ENCODE results near the gene MYLK3. TPM values are rescaled to one million over a fixed set of nuclear protein-coding genes. Genes with fewer than 3 reads are reported as not detected.

The MYLK3 gene
- total RNA-seq, 4 donors from 2014 or later: 0.11 to 0.86 (median 0.19) TPM; not detected in 1

- no peak for TF ChIP-seq POLR2A (IDR thresholded peaks at IDR 0.05)
- TF ChIP-seq, protein P1, sequence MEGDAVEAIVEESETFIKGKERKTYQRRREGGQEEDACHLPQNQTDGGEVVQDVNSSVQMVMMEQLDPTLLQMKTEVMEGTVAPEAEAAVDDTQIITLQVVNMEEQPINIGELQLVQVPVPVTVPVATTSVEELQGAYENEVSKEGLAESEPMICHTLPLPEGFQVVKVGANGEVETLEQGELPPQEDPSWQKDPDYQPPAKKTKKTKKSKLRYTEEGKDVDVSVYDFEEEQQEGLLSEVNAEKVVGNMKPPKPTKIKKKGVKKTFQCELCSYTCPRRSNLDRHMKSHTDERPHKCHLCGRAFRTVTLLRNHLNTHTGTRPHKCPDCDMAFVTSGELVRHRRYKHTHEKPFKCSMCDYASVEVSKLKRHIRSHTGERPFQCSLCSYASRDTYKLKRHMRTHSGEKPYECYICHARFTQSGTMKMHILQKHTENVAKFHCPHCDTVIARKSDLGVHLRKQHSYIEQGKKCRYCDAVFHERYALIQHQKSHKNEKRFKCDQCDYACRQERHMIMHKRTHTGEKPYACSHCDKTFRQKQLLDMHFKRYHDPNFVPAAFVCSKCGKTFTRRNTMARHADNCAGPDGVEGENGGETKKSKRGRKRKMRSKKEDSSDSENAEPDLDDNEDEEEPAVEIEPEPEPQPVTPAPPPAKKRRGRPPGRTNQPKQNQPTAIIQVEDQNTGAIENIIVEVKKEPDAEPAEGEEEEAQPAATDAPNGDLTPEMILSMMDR (IDR thresholded peaks at IDR 0.05): no peak
- 68 to 82% methylated on average over 7 of the region's 7 CpGs for WGBS, 2 donors
- intact Hi-C loops (cut with DNase I; ENCODE audit: low total_unique reads): no loop called here
- peak in 1 of 2 donors; percentile 31 for DNase-seq (ENCODE audit: low spot score in 2 of 2)
- no peak overlapping the region for H3K4me3 ChIP-seq (ENCODE audit: low read depth, poor library complexity, severe bottlenecking)
Measured at GRCh38 chr16:46765050-46765449, 16.9 kb upstream of the MYLK3 start.

- TF ChIP-seq, protein P1 (IDR thresholded peaks at IDR 0.05): no peak
- TF ChIP-seq POLR2A (IDR thresholded peaks at IDR 0.05): no peak
- no peak overlapping the region for H3K4me3 ChIP-seq (ENCODE audit: low read depth, poor library complexity, severe bottlenecking)
- intact Hi-C loops (cut with DNase I; ENCODE audit: low total_unique reads): no loop called here
- no peak for DNase-seq (ENCODE audit: low spot score in 2 of 2)
- 30 to 41% methylated on average over 12 of the region's 12 CpGs for WGBS, 2 donors
Measured at GRCh38 chr16:46763147-46763546, 15.0 kb upstream of the MYLK3 start.

GRCh38 chr16:46762583-46762982, 14.4 kb upstream of the MYLK3 start:
- H3K4me3 ChIP-seq (ENCODE audit: low read depth, poor library complexity, severe bottlenecking): no peak overlapping the region
- DNase-seq (ENCODE audit: low spot score in 2 of 2): no peak
- 50 to 59% methylated on average over 3 of the region's 3 CpGs for WGBS, 2 donors
- intact Hi-C loops (cut with DNase I; ENCODE audit: low total_unique reads): no loop called here
- TF ChIP-seq POLR2A (IDR thresholded peaks at IDR 0.05): no peak

- intact Hi-C loops (cut with DNase I; ENCODE audit: low total_unique reads): no loop called here
- H3K4me3 ChIP-seq (ENCODE audit: low read depth, poor library complexity, severe bottlenecking): no peak overlapping the region
- no peak for DNase-seq (ENCODE audit: low spot score in 2 of 2)
- TF ChIP-seq, protein P1 (IDR thresholded peaks at IDR 0.05): no peak
- TF ChIP-seq POLR2A (IDR thresholded peaks at IDR 0.05): no peak
- 85 to 90% methylated on average over 5 of the region's 5 CpGs for WGBS, 2 donors
Measured at GRCh38 chr16:46759309-46759708, 11.2 kb upstream of the MYLK3 start.

DNA sequence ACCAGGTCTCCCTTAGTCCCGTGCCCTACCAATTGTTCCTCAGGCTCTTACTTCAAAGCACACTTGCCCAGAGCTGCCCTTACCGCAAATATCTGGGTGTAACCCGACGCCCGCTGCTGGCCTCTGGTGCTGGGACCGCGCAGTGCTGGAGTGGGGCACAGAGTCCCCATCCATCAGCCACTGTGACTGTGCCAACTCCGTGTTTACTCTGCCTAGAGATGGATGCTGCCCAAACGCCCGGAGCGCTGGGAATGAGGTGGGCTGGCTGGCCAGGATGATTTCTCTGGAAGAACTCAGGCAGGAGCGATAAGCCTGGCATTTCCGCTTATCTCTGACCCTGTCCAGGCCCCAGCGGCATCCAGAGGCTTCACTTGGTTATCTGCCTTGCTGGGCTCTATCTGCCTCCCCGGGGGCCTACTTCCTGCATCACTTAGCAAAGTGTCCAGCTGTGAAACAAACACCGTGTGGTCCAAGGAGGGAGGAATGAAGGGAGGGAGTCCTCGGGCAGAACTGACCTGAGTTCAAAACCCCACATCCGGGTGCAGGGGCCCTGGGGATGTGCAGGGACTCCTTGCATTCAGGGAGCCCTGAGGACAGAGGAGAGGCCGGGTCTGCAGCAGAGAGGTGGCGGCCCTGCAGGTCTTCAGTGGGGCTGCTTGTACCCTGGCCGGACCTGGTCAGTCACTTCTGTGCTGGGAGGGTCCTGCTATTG, 9.4 kb upstream of the MYLK3 start:
- intact Hi-C loops (cut with DNase I; ENCODE audit: low total_unique reads): no loop called here
- TF ChIP-seq, protein P1 (IDR thresholded peaks at IDR 0.05): no peak
- no peak for TF ChIP-seq POLR2A (IDR thresholded peaks at IDR 0.05)
- no peak for DNase-seq (ENCODE audit: low spot score in 2 of 2)
- no peak overlapping the region for H3K4me3 ChIP-seq (ENCODE audit: low read depth, poor library complexity, severe bottlenecking)
- WGBS, 2 donors: 55 to 63% methylated on average over 18 to 20 of the region's 21 CpGs

DNA sequence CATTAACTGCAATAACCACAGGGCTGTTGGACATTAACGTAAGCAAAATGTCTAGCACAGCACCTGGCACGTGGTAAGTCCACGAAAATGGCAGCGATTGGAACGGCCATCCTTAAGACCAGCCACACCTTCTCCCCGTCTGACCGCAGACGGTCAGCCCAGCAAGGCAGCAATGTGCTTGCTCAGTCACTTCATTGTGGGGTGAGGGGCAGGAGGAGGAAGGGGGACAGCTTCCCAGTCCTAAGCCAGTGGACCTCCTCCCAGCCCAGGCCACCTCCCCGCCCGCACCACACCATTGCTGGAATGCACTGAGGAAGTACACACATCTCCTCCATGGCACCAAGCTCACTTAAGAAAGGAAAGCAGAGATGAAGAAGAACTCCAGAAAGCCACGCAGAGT, 8.6 kb upstream of the MYLK3 start:
- 85 to 88% methylated on average over 10 to 11 of the region's 11 CpGs for WGBS, 2 donors
- no peak for DNase-seq (ENCODE audit: low spot score in 2 of 2)
- intact Hi-C loops (cut with DNase I; ENCODE audit: low total_unique reads): no loop called here
- H3K4me3 ChIP-seq (ENCODE audit: low read depth, poor library complexity, severe bottlenecking): no peak overlapping the region
- TF ChIP-seq, protein P1 (IDR thresholded peaks at IDR 0.05): no peak
- TF ChIP-seq POLR2A (IDR thresholded peaks at IDR 0.05): no peak

Data from lower leg skin (tissue), 4 donors.